GM19025 (cell line): ENCODE results near the gene GAREM1.

Experiments
- ATAC-seq: cut with Tn5 transposase; IDR thresholded peaks from one replicate; pipeline ENCODE4 v1.9.1; 2021; ENCODE audit warnings: mild to moderate bottlenecking, low read depth, moderate library complexity; ENCODE audit not compliant: unreplicated experiment

GAREM1 gene

GRCh38 chr18:32335228-32335627, 135.5 kb downstream of the GAREM1 start:
- ATAC-seq = no peak

GRCh38 chr18:32333781-32334180, 136.9 kb downstream of the GAREM1 start:
- no peak for ATAC-seq

GRCh38 chr18:32332708-32333107, 138.0 kb downstream of the GAREM1 start:
- no peak for ATAC-seq

GRCh38 chr18:32328974-32329373, 141.7 kb downstream of the GAREM1 start:
- ATAC-seq = no peak

GRCh38 chr18:32328379-32328778, 142.3 kb downstream of the GAREM1 start:
- ATAC-seq = no peak

- no peak for ATAC-seq
Observed at GRCh38 chr18:32326450-32327308, 144.0 kb downstream of the GAREM1 start.

- no peak for ATAC-seq
Observed at GRCh38 chr18:32324181-32324580, 146.5 kb downstream of the GAREM1 start.

GRCh38 chr18:32321826-32322225, 148.9 kb downstream of the GAREM1 start:
- no peak for ATAC-seq

GRCh38 chr18:32319084-32319483, 151.6 kb downstream of the GAREM1 start:
- ATAC-seq = no peak

GRCh38 chr18:32318581-32318980, 152.1 kb downstream of the GAREM1 start:
- no peak for ATAC-seq

- no peak for ATAC-seq
Observed at GRCh38 chr18:32317651-32318050, 153.0 kb downstream of the GAREM1 start.

GRCh38 chr18:32315881-32316280, 154.8 kb downstream of the GAREM1 start:
- no peak for ATAC-seq

- ATAC-seq = no peak
Observed at GRCh38 chr18:32310774-32311173, 159.9 kb downstream of the GAREM1 start.

GRCh38 chr18:32310101-32310500, 160.6 kb downstream of the GAREM1 start:
- no peak for ATAC-seq

- ATAC-seq = no peak
Observed at GRCh38 chr18:32308493-32309120, 162.1 kb downstream of the GAREM1 start.

GRCh38 chr18:32303400-32303799, 167.3 kb downstream of the GAREM1 start:
- no peak for ATAC-seq

GRCh38 chr18:32302806-32303205, 167.9 kb downstream of the GAREM1 start:
- ATAC-seq = no peak

GRCh38 chr18:32301976-32302743, 168.5 kb downstream of the GAREM1 start:
- ATAC-seq = no peak

- no peak for ATAC-seq
Observed at GRCh38 chr18:32301361-32301760, 169.3 kb downstream of the GAREM1 start.

GRCh38 chr18:32300914-32301313, 169.8 kb downstream of the GAREM1 start:
- no peak for ATAC-seq

GRCh38 chr18:32299484-32299883, 171.2 kb downstream of the GAREM1 start:
- no peak for ATAC-seq
